T-cell (primary cell): ENCODE results near the gene DAPP1. TPM values are rescaled to one million over a fixed set of nuclear protein-coding genes. Genes with fewer than 3 reads are reported as not detected.
"Not testable (repeated sequence)": the region's sequence is repeated elsewhere in the genome, so short reads cannot be mapped to it uniquely, and the experiment has no call there.

Experiments
- ATAC-seq, 4 experiments: fragments of 200-7000 bp in 3 of 4; fragments of 150-1000 bp in 1 of 4; cut with Tn5 transposase; replicated peaks in 1 of 4; 1 replicate in 3 of 4; 2 replicates in 1 of 4; pipeline ENCODE4 v1.10.0; 2021; ENCODE audit warnings: moderate library complexity in 3 of 4, mild to moderate bottlenecking in 2 of 4, moderate number of reproducible peaks in 1 of 4
- CTCF ChIA-PET, 2 donors: fragments of 300-600 bp; sonication (Branson Sonifier 250); formaldehyde crosslinking; loops; one replicate each; lab custom pipeline; 2022; ENCODE audit warnings: antibody characterized with exemption in 2 of 2; lab: Charles Lee
- POLR2A ChIA-PET, 2 donors: fragments of 300-600 bp; sonication (Branson Sonifier 250); formaldehyde crosslinking; loops; one replicate each; lab custom pipeline; 2022; ENCODE audit warnings: antibody characterized with exemption in 2 of 2; lab: Charles Lee
- DNase-seq, 35 experiments: peaks; one replicate each; pipeline versions ENCODE4 v3.0.0 to v3.0.0-alpha.2; 2013 to 2023
- H3K27ac ChIP-seq: one replicate; pipeline ENCODE4 v1.5.1; 2013; ENCODE audit warnings: low read length
- H3K27me3 ChIP-seq, 2 experiments: replicated peaks in 1 of 2; 1 replicate in 1 of 2; 2 replicates in 1 of 2; pipeline versions ENCODE4 v1.6.1 to v1.7.0; 2013; ENCODE audit warnings: low read length in 1 of 2, mixed read lengths in 1 of 2; ENCODE audit not compliant: control insufficient read depth in 2 of 2, insufficient read depth in 2 of 2; ENCODE audit errors: extremely low read depth in 1 of 2
- H3K36me3 ChIP-seq, 2 donors: 1 replicate in 1 of 2; 2 replicates in 1 of 2; pipeline versions ENCODE4 v1.6.1 to v1.7.0; 2013; ENCODE audit warnings: low read length in 1 of 2; ENCODE audit not compliant: control insufficient read depth in 2 of 2, insufficient read depth in 1 of 2; ENCODE audit errors: extremely low read depth in 1 of 2
- H3K4me1 ChIP-seq, 2 experiments: 1 replicate in 1 of 2; 2 replicates in 1 of 2; pipeline versions ENCODE4 v1.6.1 to v1.7.0; 2013; ENCODE audit warnings: low read length in 2 of 2, mixed read lengths in 1 of 2; ENCODE audit not compliant: insufficient read depth in 2 of 2, control insufficient read depth in 1 of 2; ENCODE audit errors: extremely low read depth in 1 of 2
- H3K4me3 ChIP-seq, 2 donors: 1 replicate in 1 of 2; 2 replicates in 1 of 2; pipeline versions ENCODE4 v1.5.1 to v1.7.0; 2013; ENCODE audit warnings: mild to moderate bottlenecking in 2 of 2, low read length in 1 of 2, moderate library complexity in 1 of 2; ENCODE audit not compliant: control insufficient read depth in 1 of 2; ENCODE audit errors: extremely low read depth in 1 of 2
- H3K9me3 ChIP-seq: 2 replicates; pipeline ENCODE4 v1.7.0; 2013
- H3K27ac Mint-ChIP-seq, 2 donors: one replicate each; pipeline ENCODE4 v1.8.0; 2020 to 2021; ENCODE audit warnings: mild to moderate bottlenecking in 2 of 2, mixed read lengths in 2 of 2
- H3K27me3 Mint-ChIP-seq, 2 donors: one replicate each; pipeline ENCODE4 v1.8.0; 2021 to 2022; ENCODE audit warnings: mixed read lengths in 2 of 2
- H3K36me3 Mint-ChIP-seq: one replicate; pipeline ENCODE4 v1.8.0; 2021; ENCODE audit warnings: mixed read lengths
- H3K4me1 Mint-ChIP-seq, 3 donors: one replicate each; pipeline ENCODE4 v1.8.0; 2020 to 2022; ENCODE audit warnings: mixed read lengths in 3 of 3, mild to moderate bottlenecking in 1 of 3
- H3K4me3 Mint-ChIP-seq, 3 donors: one replicate each; pipeline ENCODE4 v1.8.0; 2020 to 2022; ENCODE audit warnings: mild to moderate bottlenecking in 3 of 3, mixed read lengths in 3 of 3, moderate library complexity in 3 of 3
- H3K9me3 Mint-ChIP-seq, 3 donors: one replicate each; pipeline ENCODE4 v1.8.0; 2020 to 2022; ENCODE audit warnings: mixed read lengths in 3 of 3
- WGBS: methylation state at CpG from one replicate; pipeline ENCODE4 v1.1.5; 2013; ENCODE audit warnings: missing lambda C conversion rate; ENCODE audit not compliant: insufficient coverage; 5-methylcytosine and 5-hydroxymethylcytosine counted together
- total RNA-seq, 35 experiments: library from RNA in 6 of 35; stranded (reverse) in 6 of 35; fragments of 120-200 nt in 1 of 35; gene quantifications; one replicate each; pipeline versions ENCODE4 v1.2.1 to v1.2.4 and lab custom pipeline; 2013 to 2026

The DAPP1 gene
- total RNA-seq, 5 donors from 2014 or later (not counting 1 experiment from before 2014, with no cell fraction given), result 12.9 to 18.7 (median 14.3) TPM

DNA sequence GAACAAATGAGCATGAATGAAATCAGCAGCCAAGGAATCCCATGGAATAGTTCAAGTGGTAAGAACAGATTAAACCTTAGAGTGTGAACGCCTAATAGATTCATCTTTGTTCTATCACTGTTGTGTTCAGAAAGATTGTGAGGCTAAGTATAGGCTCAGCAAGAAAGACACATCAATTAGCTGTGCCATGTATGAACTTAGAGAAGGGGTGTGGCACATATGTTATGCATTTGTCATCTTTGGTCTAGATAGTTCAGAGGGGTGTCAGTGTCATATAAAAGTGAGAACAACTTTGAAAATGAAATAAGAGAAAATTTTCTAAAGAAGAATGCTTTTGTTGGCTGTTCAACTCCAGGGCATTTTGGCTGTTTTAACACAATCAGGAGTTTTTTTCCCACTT lies 9.4 kb downstream of the DAPP1 start:
- Mint-ChIP-seq H3K27me3 (no peaks in the 10 kb centered on the region), H3K27ac (no peak overlapping the region), H3K4me1 (peaks cover 35 to 67% (median 57%) of the 10 kb centered on the region in 3 donors), H3K4me3 (no peak overlapping the region), H3K9me3 (no peaks in the 10 kb centered on the region), H3K36me3 (peaks cover 31% of the 10 kb centered on the region)
- CTCF ChIA-PET, result interaction anchor here in 1 of 2 donors (0.6 kb wide), 1 partner anchor 27 kb away, joined by 3 read pairs; no protein-coding TSS in a partner anchor
- Histone ChIP-seq H3K27me3 (no peaks in the 10 kb centered on the region), H3K27ac (no peak overlapping the region), H3K36me3 (peaks cover 0 to 2% of the 10 kb centered on the region in 2 donors), H3K9me3 (no peaks in the 10 kb centered on the region), H3K4me3 (no peak overlapping the region), H3K4me1 (peaks cover 0 to 3% of the 10 kb centered on the region in 2 experiments)
- no CpG with 5 or more reads among the region's 1 CpG for WGBS
- ATAC-seq, result no peak
- POLR2A ChIA-PET, result no interaction called here
- DNase-seq, result no peak

DNA sequence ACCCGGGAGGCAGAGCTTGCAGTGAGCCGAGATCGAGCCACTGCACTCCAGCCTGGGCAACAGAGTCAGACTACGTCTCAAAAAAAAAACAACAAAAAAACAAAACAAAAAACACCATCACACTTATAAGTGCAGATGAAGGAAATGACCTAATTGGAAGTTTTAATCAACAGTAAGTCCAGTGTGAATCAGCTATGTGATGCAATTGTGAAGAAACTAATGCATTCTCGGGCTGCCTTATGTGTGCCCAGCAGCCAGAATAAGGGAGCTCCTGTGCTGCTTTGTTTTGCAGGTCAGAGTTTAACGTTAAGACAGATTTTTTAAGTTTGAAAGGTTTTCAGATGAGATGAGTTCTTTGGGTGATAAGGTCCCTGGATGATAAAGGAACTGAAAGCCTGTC lies 10.8 kb downstream of the DAPP1 start:
- WGBS, result 80% methylated on average over 2 of the region's 6 CpGs
- Histone ChIP-seq H3K4me1 (no peaks in the 10 kb centered on the region), H3K36me3 (peaks cover 0 to 2% of the 10 kb centered on the region in 2 donors), H3K27me3 (no peaks in the 10 kb centered on the region), H3K27ac (no peak overlapping the region), H3K4me3 (no peak overlapping the region), H3K9me3 (no peaks in the 10 kb centered on the region)
- H3K4me3 Mint-ChIP-seq, result no peak overlapping the region
- ATAC-seq (no peak), DNase-seq (no peak)
- ChIA-PET CTCF (interaction anchor here in 1 of 2 donors (1.3 to 1.4 kb wide), 2 partner anchors 16 to 20 kb away, joined by 3 to 5 read pairs; no protein-coding TSS in a partner anchor), POLR2A (no interaction called here)
- H3K27ac Mint-ChIP-seq, result no peak overlapping the region
- no peaks in the 10 kb centered on the region for H3K27me3 Mint-ChIP-seq
- H3K36me3 Mint-ChIP-seq, result peaks cover 37% of the 10 kb centered on the region
- peaks cover 20 to 62% (median 46%) of the 10 kb centered on the region in 3 donors for H3K4me1 Mint-ChIP-seq
- no peaks in the 10 kb centered on the region for H3K9me3 Mint-ChIP-seq

DNA sequence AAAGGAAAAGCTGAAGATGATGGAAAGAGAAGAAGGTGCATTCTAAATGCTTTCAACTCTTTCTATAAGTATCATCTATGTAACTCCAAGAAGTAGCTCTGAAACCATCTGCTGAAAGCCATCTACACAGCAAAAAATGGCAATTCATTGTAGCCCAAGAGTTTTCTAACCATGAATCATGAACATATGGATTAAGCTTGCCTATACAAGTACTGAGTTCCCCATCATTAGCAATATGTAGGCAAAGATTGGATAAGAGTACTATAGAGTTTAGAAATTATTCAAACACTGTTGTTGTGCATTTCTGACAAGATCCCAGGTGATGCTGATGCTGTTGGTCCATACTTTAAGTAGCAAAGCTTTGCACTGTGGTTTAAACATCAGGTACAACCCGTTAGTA lies 11.2 kb downstream of the DAPP1 start:
- peaks cover 20 to 58% (median 42%) of the 10 kb centered on the region in 3 donors for H3K4me1 Mint-ChIP-seq
- Histone ChIP-seq H3K36me3 (peaks cover 0 to 2% of the 10 kb centered on the region in 2 donors), H3K4me3 (no peak overlapping the region), H3K9me3 (no peaks in the 10 kb centered on the region), H3K4me1 (no peaks in the 10 kb centered on the region), H3K27me3 (no peaks in the 10 kb centered on the region), H3K27ac (no peak overlapping the region)
- no CpG with 5 or more reads among the region's 1 CpG for WGBS
- H3K9me3 Mint-ChIP-seq, result no peaks in the 10 kb centered on the region
- peaks cover 37% of the 10 kb centered on the region for H3K36me3 Mint-ChIP-seq
- H3K27me3 Mint-ChIP-seq, result no peaks in the 10 kb centered on the region
- H3K4me3 Mint-ChIP-seq, result no peak overlapping the region
- DNase-seq (no peak), ATAC-seq (no peak)
- CTCF ChIA-PET, result interaction anchor here (0.6 to 1.4 kb wide), 4 partner anchors 16 to 25 kb away, joined by 3 to 5 read pairs (median 4); no protein-coding TSS in a partner anchor
- POLR2A ChIA-PET, result interaction anchor here in 1 of 2 donors (0.6 kb wide), 2 partner anchors 10 to 259 kb away, joined by 3 read pairs; no protein-coding TSS in a partner anchor
- H3K27ac Mint-ChIP-seq, result no peak overlapping the region

DNA sequence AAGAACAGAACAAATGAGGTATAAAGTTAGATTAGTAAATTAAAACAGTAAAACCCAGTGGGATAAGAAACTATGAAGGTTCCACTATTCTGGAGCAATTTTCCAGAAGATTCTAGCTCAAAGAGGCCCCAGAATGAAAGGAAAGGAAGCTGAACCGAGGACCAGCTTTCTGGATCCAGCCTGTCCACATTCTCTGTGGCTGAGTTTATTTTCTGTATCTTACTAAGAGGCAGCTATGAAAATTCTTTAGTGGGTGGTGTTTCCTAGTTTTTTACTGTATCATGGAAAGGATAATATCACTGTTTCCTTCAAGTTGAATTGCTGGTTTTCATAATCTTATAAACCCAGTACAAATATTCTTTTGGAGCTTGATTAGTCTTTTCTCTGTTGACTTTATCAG lies 11.8 kb downstream of the DAPP1 start:
- Histone ChIP-seq H3K27me3 (no peaks in the 10 kb centered on the region), H3K27ac (no peak overlapping the region), H3K4me1 (no peaks in the 10 kb centered on the region), H3K36me3 (peaks cover 0 to 2% of the 10 kb centered on the region in 2 donors), H3K4me3 (no peak overlapping the region), H3K9me3 (no peaks in the 10 kb centered on the region)
- DNase-seq (no peak), ATAC-seq (no peak)
- POLR2A ChIA-PET, result interaction anchor here in 1 of 2 donors (0.6 kb wide), 3 partner anchors 9 to 302 kb away, joined by 3 to 4 read pairs (median 3); no protein-coding TSS in a partner anchor
- H3K27me3 Mint-ChIP-seq, result no peaks in the 10 kb centered on the region
- WGBS, result 80% methylated on average over 1 of the region's 1 CpG
- peaks cover 20 to 55% (median 41%) of the 10 kb centered on the region in 3 donors for H3K4me1 Mint-ChIP-seq
- H3K36me3 Mint-ChIP-seq, result peaks cover 36% of the 10 kb centered on the region
- peak overlapping the region; percentile 4 to 24 for H3K27ac Mint-ChIP-seq
- no peak overlapping the region for H3K4me3 Mint-ChIP-seq
- CTCF ChIA-PET, result interaction anchor here (0.6 to 1.4 kb wide), 3 partner anchors 17 to 25 kb away, joined by 3 to 5 read pairs (median 4); no protein-coding TSS in a partner anchor
- no peaks in the 10 kb centered on the region for H3K9me3 Mint-ChIP-seq

DNA sequence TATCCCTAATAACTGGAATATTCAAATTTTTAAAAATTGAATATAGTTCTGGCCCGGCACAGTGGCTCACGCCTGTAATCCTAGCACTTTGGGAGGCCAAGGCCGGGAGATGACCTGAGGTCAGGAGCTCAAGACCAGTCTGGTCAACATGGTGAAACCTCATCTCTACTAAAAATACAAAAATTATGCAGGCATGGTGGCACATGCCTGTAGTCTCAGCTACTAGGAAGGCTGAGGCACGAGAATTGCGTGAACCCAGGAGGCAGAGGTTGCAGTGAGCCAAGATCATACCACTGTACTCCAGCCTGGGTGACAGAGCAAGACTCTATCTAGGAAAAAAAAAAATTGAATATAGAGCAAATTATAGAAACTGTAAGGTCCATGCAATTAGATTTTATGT lies 13.4 kb downstream of the DAPP1 start:
- H3K36me3 Mint-ChIP-seq, result peaks cover 32% of the 10 kb centered on the region
- H3K4me1 Mint-ChIP-seq, result peaks cover 16 to 43% (median 28%) of the 10 kb centered on the region in 3 donors
- ATAC-seq, H3K27me3 Mint-ChIP-seq, H3K9me3 ChIP-seq, H3K27ac ChIP-seq, H3K4me3 ChIP-seq, H3K36me3 ChIP-seq, DNase-seq, H3K27ac Mint-ChIP-seq, H3K4me1 ChIP-seq, H3K4me3 Mint-ChIP-seq, H3K27me3 ChIP-seq, H3K9me3 Mint-ChIP-seq: not testable (repeated sequence)
- POLR2A ChIA-PET, result interaction anchor here (0.7 to 1.0 kb wide), 2 partner anchors 12 to 51 kb away, joined by 3 to 4 read pairs; no protein-coding TSS in a partner anchor
- CTCF ChIA-PET, result interaction anchor here in 1 of 2 donors (0.7 to 1.5 kb wide), 3 partner anchors 18 to 22 kb away, joined by 3 to 6 read pairs (median 4); no protein-coding TSS in a partner anchor
- 100% methylated on average over 3 of the region's 5 CpGs for WGBS

DNA sequence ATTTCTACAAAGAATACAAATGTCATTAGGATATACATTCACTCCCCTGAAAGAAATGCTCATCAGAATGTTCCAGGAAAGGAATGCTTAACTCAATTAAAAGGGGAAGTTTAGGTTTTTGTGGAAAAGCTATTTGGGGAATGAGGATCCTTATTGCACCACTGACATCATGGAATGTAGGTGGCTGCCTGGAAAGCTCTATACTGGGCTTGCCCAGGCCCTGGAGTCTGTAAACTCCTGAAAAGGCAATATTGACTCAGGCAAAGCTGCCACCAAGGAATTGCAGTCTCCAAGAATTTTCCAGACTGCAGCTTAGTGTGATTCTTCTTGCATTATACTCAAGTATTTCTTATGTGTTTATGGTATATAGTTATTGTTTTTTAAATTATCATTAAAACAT lies 15.7 kb downstream of the DAPP1 start:
- DNase-seq (no peak), ATAC-seq (no peak)
- ChIA-PET CTCF (no interaction called here), POLR2A (no interaction called here)
- H3K36me3 Mint-ChIP-seq, result peaks cover 40% of the 10 kb centered on the region
- H3K27ac ChIP-seq, result no peak overlapping the region
- H3K27ac Mint-ChIP-seq, result no peak overlapping the region
- no peaks in the 10 kb centered on the region for H3K9me3 Mint-ChIP-seq
- H3K4me3 Mint-ChIP-seq, result no peak overlapping the region
- H3K27me3 Mint-ChIP-seq, result no peaks in the 10 kb centered on the region
- peaks cover 0 to 23% (median 16%) of the 10 kb centered on the region in 3 donors for H3K4me1 Mint-ChIP-seq
- H3K4me1 ChIP-seq, result no peaks in the 10 kb centered on the region
- no peaks in the 10 kb centered on the region for H3K27me3 ChIP-seq
- H3K9me3 ChIP-seq, result no peaks in the 10 kb centered on the region
- H3K4me3 ChIP-seq, result no peak overlapping the region
- H3K36me3 ChIP-seq, result peaks cover 4 to 17% of the 10 kb centered on the region in 2 donors
